HG03442 (cell line): ENCODE measurements around the gene SCN8A.
"Not testable (repeated sequence)": the region's sequence is repeated elsewhere in the genome, so short reads cannot be mapped to it uniquely, and the experiment has no call there.

Source experiments
- ATAC-seq: cut with Tn5 transposase; IDR thresholded peaks from one replicate; pipeline ENCODE4 v1.9.1; 2021; ENCODE audit warnings: mild to moderate bottlenecking, moderate library complexity; ENCODE audit not compliant: unreplicated experiment

The SCN8A gene

DNA sequence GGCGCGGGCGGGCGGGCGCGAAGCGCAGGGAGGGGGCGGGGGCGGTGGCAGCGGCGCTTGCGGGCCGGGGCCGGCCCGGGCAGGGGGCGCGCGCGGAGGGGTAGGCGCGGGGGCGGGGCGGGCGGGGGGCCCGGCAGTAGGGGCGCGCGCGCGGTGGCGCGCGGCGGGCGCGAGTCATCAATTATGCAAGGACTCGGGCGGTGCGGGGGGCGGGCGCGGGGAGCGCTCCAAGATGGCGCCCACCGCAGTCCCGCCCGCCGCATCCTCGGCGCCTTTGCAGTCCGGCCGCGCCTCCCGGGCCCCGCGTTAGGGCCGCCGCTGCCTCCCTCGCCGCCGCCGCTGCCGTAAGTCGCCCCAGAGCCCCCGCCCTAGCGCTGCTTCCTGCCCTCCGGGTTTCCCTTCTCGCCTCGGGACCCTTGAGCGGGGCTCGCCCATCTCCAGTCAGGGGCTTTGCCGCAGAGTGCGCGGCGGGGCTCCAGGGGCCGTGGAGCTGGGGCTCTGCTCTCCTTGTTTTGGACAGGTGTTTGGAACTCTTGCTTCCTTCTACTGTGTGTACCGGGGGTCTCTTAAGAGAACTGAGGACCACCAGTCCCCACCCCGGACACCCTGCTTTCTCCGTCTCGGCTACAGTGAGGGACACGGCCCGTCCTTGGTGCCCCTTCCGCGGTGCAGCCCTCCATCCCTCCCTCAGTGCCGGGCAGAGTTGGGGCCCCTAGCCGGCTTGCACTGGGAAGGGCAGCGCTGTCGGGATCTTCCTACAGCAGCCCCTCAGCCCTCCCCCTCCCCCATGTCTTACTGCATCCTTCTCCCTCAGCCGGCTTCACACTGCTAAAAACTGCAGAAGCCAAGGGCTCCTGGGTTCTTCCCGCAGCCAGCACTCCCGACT lies at the start of gene SCN8A:
Gene SCN8A, plus strand, starts transcription at position 218 of the 886 bp plus-strand sequence. CDS start 71,585 bp downstream, outside the sequence.
- no peak for ATAC-seq

DNA sequence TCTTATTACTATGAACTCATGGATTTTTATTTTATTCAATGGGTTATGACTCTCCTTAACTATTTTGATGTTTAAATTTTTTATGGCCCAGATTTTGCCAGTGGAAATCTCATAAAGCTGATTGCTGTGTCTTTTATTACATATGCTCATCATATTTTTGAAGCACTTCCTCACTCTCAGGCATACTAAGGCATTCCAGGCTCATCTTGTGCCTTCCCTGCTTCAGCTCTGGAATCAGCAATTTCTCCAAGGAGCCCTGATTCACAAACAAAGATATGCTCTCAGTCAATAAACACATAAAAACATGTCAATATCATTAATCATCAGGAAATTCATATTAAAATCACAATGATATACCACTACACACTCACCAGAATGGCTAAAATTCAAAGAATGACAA lies 44.9 kb upstream of the SCN8A start:
- no peak for ATAC-seq

DNA sequence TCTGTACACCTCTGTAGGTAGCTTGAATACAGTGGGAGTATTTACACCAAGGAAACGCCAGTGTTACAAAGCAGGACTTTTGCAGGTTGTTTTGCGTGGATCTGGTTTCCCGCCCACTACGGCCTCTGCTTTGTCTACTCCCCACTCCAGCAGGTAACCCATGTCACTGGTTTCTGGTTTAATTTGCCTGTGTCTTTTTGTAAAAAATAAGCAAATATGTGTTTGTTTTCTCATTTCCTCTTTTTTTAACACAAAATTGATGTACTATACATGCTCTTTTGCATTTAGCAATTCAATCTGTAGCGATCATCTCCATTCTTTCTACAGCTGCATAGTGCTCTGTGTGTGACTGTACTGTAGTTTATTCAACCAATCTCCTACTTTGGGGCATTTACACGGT lies 43.4 kb upstream of the SCN8A start:
- ATAC-seq, result no peak

DNA sequence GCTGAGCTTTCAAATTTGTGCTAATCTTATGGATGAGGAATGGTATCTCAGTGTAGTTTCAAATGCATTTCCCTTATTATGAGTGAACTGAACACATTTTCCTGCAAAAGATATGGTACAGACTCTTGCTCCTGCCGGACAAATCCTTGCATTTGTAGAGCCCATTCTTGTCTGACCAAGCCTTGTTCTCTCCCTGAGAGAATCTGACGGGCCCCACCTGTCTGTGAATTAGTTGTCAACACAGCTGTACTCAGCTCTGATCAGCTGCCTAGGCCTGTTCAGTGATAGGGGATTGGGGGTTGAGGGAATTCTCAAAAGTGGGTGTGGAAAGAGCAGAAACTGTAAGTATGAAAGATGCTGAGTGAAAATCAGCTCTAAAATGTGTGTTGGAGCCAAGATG lies 42.8 kb upstream of the SCN8A start:
- ATAC-seq, result no peak

DNA sequence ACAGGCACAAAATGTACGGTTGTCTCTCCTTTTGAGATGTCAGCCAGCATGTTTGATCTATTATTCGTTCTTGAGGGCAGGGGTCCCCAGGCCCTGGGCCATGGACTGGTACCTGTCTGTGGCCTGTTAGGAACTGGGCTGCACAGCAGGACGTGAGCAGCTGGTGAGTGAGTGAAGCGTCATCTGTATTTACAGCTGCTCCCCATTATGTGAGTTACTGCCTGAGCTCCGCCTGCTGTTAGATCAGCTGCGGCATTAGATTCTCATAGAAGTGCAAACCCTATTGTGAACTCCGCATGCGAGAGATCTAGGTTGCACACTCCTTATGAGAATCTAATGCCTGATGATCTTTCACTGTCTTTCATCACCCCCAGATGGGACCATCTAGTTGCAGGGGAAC lies 41.4 kb upstream of the SCN8A start:
- no peak for ATAC-seq

DNA sequence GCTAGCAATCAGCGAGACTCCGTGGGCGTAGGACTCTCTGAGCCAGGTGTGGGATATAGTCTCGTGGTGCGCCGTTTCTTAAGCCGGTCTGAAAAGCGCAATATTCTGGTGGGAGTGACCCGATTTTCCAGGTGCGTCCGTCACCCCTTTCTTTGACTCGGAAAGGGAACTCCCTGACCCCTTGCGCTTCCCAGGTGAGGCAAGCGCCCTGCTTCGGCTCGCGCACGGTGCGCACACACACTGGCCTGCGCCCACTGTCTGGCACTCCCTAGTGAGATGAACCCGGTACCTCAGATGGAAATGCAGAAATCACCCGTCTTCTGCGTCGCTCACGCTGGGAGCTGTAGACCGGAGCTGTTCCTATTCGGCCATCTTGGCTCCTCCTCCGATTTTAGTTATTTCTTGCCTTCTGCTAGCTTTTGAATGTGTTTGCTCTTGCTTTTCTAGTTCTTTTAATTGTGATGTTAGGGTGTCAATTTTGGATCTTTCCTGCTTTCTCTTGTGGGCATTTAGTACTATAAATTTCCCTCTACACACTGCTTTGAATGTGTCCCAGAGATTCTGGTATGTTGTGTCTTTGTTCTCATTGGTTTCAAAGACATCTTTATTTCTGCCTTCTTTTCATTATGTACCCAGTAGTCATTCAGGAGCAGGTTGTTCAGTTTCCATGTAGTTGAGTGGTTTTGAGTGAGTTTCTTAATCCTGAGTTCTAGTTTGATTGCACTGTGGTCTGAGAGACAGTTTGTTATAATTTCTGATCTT lies 22.6 kb upstream of the SCN8A start:
- ATAC-seq, result not testable (repeated sequence)

DNA sequence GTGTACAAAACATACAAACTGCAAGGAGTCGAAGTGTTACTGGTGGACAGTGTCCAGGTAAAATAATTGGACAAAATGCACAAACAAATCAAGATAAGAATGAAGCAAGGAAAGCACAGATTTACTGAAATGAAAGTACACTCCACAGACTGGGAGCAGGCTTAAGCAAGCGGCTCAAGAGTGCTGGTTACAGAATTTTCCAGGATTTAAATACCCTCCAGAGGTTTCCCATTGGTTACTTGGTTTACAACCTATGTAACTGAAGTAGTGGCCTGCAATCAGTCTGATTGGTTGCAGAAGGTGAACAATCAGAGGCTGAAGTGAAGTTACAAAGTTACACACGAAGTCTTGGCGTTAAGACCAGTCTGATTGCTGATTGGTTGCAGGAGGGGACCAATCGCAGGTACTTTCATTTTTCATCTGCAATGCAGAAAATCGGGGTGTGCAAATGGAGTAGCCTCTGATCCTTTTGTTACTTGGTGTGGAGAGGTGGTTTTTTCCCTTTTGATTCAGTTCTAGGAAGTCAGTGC lies 11.6 kb upstream of the SCN8A start:
- no peak for ATAC-seq

DNA sequence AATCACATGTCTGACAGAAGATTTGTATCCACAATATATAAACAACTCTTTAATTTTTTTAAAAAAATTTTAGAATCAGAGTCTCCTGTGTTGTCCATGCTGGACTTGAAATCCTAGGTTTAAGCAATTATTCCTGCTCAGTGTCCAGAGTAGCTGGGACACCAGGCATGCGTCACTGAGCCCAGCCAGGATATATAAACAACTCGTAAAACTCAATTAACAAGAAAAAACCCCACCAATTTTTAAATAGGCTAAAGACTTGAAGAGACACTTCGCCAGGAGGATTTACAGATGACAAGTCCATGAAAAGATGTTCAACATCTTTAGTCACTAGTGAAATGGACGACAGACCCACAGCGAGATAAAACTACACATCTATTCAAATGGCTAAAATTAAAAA lies 2.0 kb upstream of the SCN8A start:
- no peak for ATAC-seq

DNA sequence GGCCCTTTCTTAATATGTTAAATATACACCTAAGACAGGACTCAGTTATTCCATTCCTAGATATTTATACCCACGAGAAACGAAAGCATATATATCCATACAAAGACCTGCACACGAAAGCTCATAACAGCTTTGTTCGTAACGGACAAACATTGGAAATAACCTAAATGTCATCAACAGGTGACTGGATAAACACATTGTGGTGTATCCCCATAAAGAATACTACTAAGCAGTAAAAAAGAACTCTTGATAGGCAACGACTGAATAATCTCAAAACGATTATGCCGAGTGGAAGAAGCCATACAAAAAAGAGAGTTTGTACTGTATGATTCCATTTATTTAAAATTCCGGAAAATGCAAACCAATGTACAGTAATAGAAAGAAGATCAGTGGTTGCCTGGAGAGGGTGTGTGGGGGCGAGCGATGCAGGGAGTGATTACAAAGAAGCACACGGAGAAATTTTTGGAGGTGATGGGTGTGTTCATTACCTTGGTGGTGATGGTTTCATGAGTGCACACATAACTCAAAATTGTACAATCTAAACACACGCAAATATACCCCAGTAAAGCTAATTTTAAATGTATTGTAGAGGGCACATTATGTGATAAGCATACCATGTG lies 1.4 kb upstream of the SCN8A start:
- no peak for ATAC-seq

DNA sequence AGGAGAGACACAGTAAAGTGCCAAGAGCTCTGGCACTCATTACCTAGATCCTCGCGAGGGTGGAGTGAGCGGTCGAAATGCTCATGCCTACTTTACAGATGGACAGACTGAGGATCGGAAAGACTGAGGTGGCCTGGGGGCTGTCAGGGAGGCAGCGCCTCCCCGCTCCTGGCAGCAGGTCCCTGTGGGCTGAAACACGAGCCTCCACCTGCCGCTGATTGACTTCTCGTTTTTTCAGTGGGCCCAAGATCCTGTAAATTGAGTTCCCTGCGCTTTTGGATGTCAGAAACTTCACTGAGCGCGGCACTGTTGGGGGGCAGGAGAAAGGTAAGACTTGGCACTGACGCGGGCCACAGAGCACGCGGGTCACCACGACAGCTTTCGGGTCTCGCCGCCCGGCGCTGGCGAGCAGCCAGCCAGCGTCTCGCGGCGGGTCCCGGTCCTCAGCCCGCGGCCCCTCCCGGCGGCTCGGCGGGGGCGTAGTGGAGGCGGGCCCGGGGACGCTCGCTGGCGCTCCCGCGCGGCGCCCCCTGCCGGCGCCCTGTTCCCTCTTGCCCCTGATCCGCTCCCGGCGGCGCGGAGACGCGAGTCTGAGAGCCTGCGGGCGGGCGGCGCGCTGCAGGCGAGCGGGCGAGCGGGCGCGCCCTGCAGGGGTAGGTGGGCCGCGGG lies 552 bp upstream of the SCN8A start:
- ATAC-seq, result peak; percentile 88

DNA sequence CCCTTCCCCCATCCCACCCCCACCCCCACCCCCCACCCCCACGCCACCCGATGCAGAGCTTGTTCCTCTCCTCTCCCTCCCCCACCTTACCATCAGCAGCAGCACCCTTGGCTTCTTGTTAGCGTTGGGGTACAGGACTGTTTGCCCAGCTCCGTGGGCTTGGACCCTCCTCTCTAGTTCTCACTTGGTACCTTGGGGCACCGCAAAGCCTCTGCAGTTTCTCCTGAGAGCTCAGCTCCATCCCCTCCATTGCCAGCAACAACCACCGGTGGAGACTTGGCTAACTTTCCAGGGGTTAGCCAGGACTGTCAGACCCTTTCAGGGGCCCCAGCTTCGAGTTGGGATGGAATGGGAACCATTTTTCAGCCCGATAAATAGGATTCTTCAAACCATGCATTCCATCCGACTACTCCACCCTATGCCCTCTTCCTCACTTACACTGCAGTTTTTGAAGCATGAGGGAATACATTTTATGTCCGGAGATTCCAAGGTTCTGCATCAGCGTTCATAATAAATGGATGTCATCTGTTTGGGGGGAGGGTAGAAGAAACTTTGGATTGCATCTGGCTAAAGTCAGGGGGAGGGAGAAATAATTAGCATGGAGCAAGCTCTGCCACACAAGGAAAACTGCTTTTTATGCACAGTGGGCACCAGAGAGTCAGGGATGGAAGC lies 1.1 kb downstream of the SCN8A start:
- no peak for ATAC-seq

DNA sequence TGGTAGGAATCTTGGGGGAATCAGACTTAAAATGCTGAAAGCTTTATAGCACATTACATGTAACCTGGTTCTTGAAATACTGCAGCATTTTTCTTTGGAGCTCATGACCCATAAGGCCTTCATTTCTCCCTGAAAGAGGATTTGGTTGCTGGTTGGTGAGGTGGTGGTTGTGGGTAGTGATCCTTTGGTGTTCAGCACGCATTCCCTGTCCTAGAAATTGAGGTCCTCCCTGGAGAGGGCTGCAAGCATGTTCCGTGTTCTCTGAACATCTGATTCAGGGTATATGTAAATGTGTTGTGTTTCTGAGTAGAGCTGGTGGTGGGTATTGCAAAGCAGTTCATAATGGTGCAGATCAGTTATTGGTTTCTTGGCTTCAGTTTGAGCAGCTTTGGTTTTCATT lies 2.0 kb downstream of the SCN8A start:
- ATAC-seq, result no peak

DNA sequence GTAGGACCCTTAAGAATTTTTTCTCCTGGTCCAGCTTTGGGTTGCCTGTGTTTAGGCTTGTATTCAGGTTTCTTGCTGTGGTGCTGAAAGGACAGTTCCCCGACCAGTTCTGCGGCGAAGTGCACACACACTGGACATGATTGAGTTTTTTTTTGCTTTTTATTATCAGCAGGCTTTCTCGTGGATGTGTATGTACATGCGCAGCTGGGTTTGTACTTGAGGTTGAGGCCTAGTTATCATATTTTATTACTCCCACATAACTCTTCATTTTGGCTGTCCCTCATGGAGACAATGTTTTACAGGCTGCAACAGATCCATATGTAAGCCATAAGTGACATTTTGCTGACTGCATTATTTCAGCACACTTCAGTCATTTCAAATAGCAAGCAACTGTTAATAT lies 2.5 kb downstream of the SCN8A start:
- ATAC-seq, result no peak

DNA sequence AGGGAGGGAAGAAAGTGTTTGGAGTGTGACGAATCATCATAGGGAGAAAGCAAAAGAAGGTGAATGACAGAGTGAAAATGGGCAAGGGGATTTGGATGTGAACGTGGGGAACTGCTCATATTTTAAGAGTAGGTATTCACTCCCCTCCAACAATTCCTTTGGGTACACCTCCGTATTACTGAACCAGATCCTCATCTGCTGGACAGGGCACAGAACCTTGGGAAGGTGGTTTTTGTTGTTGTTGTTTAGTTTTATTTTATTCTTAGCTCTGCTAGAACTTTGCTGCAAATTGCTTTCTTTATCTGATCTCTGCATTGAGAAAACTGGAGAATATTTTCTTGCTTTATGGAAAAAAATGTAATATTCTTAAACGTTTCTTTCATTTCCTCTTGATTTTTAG lies 7.1 kb downstream of the SCN8A start:
- ATAC-seq, result no peak

DNA sequence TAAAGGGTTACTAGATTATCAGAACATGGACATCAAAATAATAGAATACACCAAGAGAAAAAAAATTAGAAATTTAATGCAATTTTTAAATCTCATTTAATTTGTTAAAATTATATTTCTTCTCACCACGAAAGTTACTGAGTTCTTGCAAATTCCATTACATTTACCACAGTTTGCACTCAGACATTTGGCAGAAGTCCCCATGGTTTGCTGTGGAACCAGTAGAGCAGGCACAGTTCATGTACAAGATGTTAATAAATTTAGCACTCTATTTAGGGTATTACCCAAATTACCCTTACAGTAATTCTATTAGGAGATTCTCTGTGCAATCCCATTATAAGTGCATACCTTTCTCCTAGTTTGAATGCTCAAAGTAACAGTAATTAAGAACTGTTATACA lies 9.7 kb downstream of the SCN8A start:
- no peak for ATAC-seq

DNA sequence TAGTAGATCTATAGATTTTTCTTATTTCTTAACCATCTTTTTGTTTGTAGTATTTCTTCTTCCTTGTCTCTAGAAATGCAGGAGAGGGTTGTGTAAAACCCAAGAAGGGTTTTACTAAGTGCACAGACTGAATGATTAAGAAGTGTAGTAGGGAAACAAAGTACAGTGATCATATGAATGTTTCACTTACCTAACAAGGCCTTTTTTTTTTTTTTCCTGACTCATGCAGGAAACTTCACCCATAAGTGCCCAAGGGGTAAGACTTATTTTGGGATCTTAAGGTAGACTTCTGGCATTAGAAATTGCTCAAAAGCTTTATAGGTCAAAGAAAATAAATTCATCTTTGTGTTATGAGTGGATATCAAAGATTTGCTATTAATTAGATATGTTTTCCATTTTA lies 10.2 kb downstream of the SCN8A start:
- ATAC-seq, result no peak

DNA sequence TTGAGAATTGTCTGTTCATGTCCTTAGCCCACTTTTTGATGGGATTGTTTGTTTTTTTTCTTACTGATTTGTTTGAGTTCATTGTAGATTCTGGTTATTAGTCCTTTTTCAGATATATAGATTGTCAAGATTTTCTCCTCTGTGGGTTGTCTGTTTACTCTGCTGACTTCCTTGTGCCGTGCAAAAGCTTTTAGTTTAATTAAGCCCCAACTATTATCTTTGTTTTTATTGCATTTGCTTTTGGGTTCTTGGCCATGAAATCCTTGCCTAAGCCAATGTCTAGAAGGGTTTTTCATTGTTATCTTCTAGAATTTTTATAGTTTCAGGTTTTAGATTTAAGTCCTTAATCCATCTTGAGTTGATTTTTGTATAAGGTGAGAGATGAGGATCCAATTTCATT lies 14.9 kb downstream of the SCN8A start:
- not testable (repeated sequence) for ATAC-seq

DNA sequence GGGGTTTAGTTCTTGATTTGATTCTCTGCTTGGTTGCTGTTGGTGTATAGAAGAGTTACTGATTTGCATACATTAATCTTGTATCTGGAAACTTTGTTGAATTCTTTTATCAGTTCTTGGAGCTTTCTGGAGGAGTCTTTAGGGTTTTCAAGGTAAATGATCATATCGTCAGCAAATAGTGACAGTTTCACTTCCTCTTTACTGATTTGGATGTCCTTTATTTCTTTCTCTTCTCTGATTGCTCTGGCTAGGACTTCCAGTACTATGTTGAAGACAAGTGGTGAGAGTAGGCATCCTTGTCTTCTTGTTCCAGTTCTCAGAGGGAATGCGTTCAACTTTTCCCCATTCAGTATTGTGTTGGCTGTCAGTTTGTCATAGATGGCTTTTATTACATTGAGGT lies 16.2 kb downstream of the SCN8A start:
- ATAC-seq, result not testable (repeated sequence)

DNA sequence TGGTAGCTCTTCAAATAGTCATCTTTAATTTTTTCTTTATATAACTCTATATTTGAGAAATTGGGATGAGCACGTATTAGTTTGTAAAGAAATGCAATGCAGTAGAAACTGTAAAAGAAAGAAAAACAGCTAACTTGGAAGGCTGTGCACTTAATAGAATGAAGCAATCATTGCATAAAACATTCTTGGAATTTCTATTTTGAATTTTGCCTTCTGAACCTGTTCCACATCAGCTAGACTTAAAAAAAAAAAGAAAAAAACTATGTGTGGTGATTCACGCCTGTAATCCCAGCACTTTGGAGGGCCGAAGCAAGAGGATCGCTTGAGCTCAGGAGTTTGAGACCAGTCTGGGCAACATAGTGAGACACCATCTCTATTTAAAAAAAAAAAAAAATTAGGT lies 29.4 kb downstream of the SCN8A start:
- ATAC-seq, result no peak

DNA sequence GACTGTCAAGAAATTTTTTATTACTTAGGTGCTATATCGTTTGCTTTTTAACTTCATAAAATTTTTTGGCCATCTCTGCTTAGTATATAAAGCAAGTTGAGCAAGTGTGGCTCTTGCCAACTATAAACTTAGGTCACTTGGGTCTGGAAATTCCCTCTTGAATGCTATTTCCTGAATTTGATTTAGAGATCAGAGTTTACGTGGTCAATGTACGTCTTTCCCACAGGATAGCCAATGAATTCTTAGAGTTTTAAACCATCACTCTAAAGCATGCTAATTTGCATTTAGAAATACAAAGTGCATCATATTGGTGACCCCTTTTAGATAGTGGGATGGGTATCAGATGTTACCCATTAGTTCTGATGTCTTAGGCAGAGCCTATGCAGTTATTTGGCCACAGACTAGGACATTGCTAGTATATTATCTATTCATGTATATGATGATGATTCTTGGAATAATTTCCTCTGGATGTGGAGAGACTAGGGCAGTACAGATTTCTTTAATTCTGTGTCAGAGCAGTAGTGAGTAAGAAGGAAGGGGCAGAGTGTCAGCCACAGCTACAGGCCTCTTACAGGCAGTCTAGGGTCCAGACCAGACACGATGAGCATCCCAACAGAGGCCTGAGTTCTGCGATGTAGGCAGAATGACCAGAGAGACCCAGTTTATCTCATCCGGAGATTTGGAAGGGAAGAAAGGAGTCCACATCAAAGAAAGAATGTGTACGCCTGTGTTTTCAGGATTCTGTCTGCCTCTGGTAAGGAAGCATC lies 30.3 kb downstream of the SCN8A start:
- ATAC-seq, result no peak
